ENCODE results near the gene UBE2D2. TPM values are rescaled to one million over a fixed set of nuclear protein-coding genes. Genes with fewer than 3 reads are reported as not detected.

Gene UBE2D2
- total and polyA plus RNA-seq, 2 experiments from 2014 or later: 120 to 172 TPM

GRCh38 chr5:139554264-139554663 is 6.9 kb upstream of the UBE2D2 start:
- Histone ChIP-seq H3K36me3 (ENCODE audit: insufficient read depth) (no peaks in the 10 kb centered on the region), H3K27ac (ENCODE audit: low read depth) (no peak overlapping the region), H4K20me1 (replicated peaks; ENCODE audit: insufficient read depth) (no peaks in the 10 kb centered on the region), H3F3A (replicated peaks; ENCODE audit: low read depth) (no peaks in the 10 kb centered on the region; the same call in 1 of the 2 replicates), H3K4me1 (ENCODE audit: insufficient read depth) (no peaks in the 10 kb centered on the region), H3K27me3 (ENCODE audit: insufficient read depth) (no peaks in the 10 kb centered on the region), H3K79me2 (replicated peaks; ENCODE audit: insufficient read depth) (no peaks in the 10 kb centered on the region), H2AFZ (no peak overlapping the region), H3K9me2 (ENCODE audit: insufficient read depth) (no peaks in the 10 kb centered on the region), H3K4me3 (no peak overlapping the region), H3K4me2 (no peak overlapping the region)
- Mint-ChIP-seq H3K27ac (no peak overlapping the region), H3K4me1 (no peaks in the 10 kb centered on the region), H3K9me3 (peaks cover 12% of the 10 kb centered on the region), H3K4me3 (no peak overlapping the region), H3K27me3 (ENCODE audit: insufficient read depth, low read depth, poor library complexity) (peaks cover 2% of the 10 kb centered on the region), H3K36me3 (ENCODE audit: low read depth) (peaks cover 9% of the 10 kb centered on the region; the same call in 2 of the 3 replicates)
- ATAC-seq (no peak), DNase-seq (ENCODE audit: low spot score) (no peak)
- no peak for TF ChIP-seq ZNF331 (CRISPR knock-in tag; IDR thresholded peaks at IDR 0.05; ENCODE audit: low read depth)
- no peak for TF ChIP-seq ZNF462 (CRISPR knock-in tag; IDR thresholded peaks at IDR 0.05)
- TF ChIP-seq EZH2 (IDR thresholded peaks at IDR 0.05; ENCODE audit: low read depth, unreplicated experiment): no peak
- no peak for TF ChIP-seq POLR2AphosphoS5 (IDR thresholded peaks at IDR 0.05; ENCODE audit: low read depth)
- TF ChIP-seq ETS1 (IDR thresholded peaks at IDR 0.05): no peak
- TF ChIP-seq STAT1 (IDR thresholded peaks at IDR 0.05; ENCODE audit: unreplicated experiment): no peak
- no peak for TF ChIP-seq JUNB (IDR thresholded peaks at IDR 0.05; ENCODE audit: unreplicated experiment)
- TF ChIP-seq EZH2phosphoT487 (IDR thresholded peaks at IDR 0.05; ENCODE audit: unreplicated experiment): no peak
- TF ChIP-seq ZNF114 (CRISPR knock-in tag; IDR thresholded peaks at IDR 0.05): no peak
